GM18498 (cell line): ENCODE measurements around the gene GNAT2.

Source experiments
- ATAC-seq: cut with Tn5 transposase; IDR thresholded peaks from one replicate; pipeline ENCODE4 v1.9.1; 2021; ENCODE audit warnings: mild to moderate bottlenecking, moderate library complexity; ENCODE audit not compliant: unreplicated experiment

Gene GNAT2

DNA sequence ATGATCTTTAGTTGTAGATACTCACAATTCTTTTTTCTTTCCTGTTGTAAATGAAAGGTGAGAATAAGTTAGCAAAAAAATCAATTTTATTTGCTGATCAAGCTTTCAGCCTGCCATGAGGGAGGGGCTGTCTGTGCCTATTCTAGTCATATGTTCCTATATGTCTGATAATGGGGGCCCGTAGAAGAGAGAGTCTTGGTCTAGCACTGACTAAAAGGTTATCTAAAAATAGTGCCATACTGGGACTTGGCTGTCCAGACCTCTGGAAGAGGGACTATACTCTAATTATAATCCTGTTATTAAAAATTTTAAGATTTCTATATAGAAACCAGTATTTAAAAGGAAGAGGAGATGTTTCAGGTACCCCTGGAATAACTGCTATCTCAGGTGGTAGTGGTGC lies 52.4 kb downstream of the GNAT2 start:
- no peak for ATAC-seq

DNA sequence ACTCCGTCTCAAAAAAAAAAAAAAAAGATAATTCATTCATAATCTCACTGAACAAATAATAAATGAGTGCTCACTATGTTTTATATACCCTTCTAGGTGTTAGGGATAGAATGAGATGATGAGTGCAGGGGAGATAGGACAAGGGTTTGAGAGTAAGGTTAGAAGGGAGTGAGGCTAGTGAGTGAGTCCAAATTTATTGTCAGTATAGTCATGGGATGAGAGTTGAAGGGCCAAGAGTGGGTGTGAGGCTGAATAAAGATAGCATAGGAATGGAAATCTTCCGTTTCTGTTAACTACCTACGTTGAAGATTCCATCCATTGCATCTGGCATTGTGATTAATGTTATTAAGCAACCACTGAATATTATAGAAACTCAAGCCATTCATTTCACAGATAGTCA lies 54.2 kb downstream of the GNAT2 start:
- no peak for ATAC-seq

DNA sequence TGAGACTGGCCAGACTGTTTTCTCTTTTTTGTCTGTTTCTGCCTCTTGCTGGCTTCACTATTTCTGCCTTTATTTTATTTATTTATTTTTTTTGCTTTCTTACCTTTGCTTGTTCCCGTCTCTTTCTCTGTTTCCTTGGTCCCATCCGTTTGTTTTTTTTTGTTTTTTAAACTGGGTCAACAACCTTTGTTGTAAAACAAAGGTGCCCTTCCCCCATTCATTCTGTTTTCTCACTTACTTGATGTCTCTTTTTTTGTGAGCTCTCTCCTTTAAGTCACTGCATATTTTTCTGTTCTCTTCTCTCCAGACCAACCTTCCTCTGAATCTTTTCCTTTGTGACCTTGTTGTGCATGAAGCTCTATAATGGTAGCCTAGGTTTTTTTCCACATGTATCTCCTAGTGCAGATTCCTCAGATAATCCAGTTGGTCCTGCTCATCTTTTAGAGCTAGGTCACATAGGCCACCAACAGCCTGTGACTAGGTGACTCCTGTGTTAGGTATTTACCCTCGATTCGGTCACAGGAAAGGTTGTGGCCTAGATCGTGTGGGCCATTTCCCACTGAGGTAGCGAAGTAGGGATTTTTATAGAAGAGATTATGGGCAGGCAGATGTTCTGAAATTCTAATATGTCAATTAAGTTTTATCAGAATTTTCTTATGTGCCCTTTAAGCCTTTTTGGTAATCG lies 55.1 kb downstream of the GNAT2 start:
- no peak for ATAC-seq

DNA sequence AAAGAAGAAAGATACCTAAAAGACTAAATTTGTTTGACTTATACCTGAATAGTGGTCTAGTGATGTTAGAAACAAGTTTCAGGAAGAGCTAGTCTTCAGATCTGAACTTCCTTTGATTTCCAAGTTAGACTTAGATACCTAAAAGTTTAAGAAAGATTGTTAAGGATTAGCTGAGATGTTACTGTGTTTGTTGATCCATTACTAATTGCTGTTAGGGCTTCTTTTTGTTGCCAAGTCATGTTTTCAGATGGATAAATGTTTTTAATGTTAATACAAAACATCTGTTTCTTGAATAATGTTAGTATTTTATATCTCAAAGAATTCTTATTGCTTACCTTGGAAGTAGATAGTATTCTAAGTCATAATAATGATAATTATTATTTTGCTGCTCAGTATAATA lies 59.4 kb downstream of the GNAT2 start:
- ATAC-seq, result no peak

DNA sequence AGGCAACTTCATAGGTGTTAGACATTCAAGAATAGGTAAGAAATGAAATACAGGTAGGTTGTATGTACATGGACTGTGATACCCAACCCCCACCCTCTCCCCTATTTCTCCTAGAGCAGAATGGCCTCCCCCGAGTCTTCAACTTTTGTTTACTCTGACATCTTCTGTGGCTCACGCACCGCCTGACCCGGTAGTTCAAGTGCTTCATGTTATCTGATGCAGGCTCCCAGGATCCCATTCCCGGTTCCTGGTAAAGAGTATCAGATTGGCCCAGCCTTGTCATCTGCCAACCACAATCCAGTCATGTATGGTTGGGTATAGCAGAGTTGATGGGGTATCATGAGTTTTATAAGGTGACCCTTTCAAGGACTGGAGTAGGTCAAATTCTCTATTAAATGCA lies 61.9 kb downstream of the GNAT2 start:
- no peak for ATAC-seq

DNA sequence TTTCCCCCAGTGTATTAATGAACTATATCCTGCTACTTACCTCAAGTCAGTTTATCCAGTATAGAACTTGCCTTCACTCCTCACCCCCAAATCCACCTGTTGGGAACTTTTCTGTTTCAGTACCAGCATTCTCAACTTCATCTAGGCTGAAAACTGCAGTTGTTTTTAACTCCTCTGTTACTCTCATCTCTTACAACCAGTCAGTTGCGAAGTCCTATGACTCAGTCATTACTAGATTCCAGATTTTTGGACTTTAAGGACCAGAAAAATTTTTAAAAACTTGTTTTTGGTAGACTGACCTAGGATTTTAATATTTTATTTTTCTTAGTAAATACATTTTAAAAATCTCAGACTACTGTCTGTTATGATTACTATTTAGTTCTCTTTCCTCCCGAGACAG lies 62.9 kb downstream of the GNAT2 start:
- no peak for ATAC-seq
